ENCODE data around the gene SIRPA.

The SIRPA gene

GRCh38 chr20:1987826-1988225 lies 92.6 kb downstream of the SIRPA start:
- TF ChIP-seq GATA1 (IDR thresholded peaks at IDR 0.05; ENCODE audit: low read depth, low read length) (no peak), POLR2A (IDR thresholded peaks at IDR 0.05; ENCODE audit: low read length) (no peak)
- no peak for DNase-seq

Measured in erythroblast (primary cell).